Epithelial cell of proximal tubule (primary cell): ENCODE data around the gene COL8A1. TPM values are rescaled to one million over a fixed set of nuclear protein-coding genes. Genes with fewer than 3 reads are reported as not detected.

Experiments used
- DNase-seq: peaks from one replicate; pipeline ENCODE4 v3.0.0-alpha.2; 2011; ENCODE audit warnings: low read depth
- H3K4me3 ChIP-seq: 2 replicates; pipeline ENCODE4 v1.5.1; 2011; ENCODE audit warnings: low read depth, mild to moderate bottlenecking, low read length
- total RNA-seq: library from RNA; depleted of rRNA; stranded (reverse); fragments of >200 nt; gene quantifications from 2 replicates; pipeline ENCODE4 v1.2.3, GENCODE V29; 2015
- TF ChIP-seq, protein P1 (sequence below): conservative IDR thresholded peaks from 2 replicates; pipeline ENCODE4 v1.5.1; 2012; ENCODE audit warnings: low read depth, mild to moderate bottlenecking, low read length

Gene COL8A1
- total RNA-seq, 1 donor from 2014 or later, result 60.5 TPM

DNA sequence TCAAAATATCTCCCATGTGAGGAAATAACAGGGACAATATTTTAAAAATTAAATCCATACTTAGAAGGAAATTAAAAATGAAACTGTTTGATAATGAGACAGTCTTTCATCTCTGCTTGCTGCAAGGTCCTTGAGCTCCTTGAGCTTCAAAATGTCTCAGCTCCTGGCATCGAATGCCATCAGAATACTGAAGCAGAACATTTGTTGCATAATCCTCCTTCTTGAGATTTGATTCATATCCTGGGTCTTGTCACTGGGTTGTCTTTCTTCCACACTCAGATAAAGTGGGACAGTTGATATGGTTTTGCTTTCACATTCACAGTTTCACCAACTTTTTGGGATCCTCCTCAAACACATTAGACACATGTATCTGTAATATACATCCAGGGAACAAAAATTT is 27.8 kb downstream of the COL8A1 start:
- DNase-seq, result no peak
- H3K4me3 ChIP-seq, result no peak overlapping the region
- TF ChIP-seq, protein P1, sequence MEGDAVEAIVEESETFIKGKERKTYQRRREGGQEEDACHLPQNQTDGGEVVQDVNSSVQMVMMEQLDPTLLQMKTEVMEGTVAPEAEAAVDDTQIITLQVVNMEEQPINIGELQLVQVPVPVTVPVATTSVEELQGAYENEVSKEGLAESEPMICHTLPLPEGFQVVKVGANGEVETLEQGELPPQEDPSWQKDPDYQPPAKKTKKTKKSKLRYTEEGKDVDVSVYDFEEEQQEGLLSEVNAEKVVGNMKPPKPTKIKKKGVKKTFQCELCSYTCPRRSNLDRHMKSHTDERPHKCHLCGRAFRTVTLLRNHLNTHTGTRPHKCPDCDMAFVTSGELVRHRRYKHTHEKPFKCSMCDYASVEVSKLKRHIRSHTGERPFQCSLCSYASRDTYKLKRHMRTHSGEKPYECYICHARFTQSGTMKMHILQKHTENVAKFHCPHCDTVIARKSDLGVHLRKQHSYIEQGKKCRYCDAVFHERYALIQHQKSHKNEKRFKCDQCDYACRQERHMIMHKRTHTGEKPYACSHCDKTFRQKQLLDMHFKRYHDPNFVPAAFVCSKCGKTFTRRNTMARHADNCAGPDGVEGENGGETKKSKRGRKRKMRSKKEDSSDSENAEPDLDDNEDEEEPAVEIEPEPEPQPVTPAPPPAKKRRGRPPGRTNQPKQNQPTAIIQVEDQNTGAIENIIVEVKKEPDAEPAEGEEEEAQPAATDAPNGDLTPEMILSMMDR, result no peak

DNA sequence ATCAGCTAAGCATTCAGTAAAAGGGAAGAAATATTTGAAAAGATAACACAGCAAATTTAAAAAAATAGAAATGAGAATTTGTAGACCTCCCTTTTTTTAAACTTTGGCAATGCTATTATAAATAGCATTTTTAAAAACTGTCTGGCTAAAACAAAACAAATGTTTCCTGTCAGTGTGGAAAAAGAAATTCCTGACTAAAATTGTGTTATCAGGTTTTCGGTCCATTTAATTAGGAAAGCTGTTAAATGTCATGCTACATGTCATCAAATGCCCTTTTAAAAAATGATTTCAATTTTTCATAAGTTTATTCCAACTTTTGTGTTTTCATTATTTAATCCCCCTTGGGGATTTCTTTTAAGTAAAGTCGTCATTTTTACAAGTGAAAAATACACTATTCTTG is 29.6 kb downstream of the COL8A1 start:
- no peak overlapping the region for H3K4me3 ChIP-seq
- DNase-seq, result no peak
- TF ChIP-seq, protein P1, result no peak

DNA sequence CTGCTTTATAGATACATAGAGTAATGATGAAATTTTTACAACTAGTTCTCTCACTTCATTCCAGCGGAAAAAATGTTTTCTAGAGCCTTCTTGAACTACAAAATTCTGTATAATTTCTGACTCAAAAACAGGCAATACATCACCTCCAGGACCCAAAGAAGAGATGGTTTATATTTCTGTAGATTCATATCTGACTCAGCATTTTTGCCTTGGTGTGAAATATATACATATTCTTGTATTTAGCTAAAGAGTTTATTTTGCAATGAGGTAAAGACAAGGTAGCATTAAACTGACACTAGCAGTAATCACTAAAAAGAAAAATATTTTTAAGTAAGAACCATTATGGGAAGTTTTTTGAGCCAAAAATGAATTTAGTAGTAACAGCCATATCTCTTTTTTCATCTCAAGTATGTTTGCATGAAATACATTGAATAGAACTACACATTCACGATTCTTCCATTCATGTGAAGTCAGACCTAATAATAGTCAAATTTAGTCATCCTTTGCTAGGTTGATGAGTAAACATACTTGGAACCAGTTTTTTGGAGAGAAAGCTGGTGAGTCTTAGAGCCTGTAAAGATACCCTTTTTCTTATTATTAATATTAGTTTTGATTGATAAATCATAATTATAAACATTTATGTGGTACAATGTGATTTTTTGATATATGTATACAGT is 31.6 kb downstream of the COL8A1 start:
- no peak for DNase-seq
- TF ChIP-seq, protein P1, result no peak
- no peak overlapping the region for H3K4me3 ChIP-seq

DNA sequence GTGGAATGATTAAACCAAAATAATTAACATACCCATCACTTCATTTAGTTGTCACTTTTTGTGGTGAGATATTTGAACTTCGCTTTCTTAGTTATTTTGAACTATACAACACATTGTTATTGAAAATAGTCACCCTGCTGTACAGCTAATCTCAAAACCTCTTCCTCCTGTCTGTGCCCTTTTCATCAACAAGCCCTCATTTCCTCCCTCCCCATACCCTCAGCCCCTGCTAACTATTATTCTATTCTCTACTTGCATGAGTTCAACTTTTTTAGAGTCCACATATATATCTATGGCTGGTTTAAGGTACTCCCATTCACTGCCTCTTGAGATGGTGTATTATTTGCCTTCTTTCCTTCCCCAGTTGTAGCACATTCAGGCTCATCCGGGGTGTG is 32.2 kb downstream of the COL8A1 start:
- TF ChIP-seq, protein P1, result no peak
- DNase-seq, result no peak

DNA sequence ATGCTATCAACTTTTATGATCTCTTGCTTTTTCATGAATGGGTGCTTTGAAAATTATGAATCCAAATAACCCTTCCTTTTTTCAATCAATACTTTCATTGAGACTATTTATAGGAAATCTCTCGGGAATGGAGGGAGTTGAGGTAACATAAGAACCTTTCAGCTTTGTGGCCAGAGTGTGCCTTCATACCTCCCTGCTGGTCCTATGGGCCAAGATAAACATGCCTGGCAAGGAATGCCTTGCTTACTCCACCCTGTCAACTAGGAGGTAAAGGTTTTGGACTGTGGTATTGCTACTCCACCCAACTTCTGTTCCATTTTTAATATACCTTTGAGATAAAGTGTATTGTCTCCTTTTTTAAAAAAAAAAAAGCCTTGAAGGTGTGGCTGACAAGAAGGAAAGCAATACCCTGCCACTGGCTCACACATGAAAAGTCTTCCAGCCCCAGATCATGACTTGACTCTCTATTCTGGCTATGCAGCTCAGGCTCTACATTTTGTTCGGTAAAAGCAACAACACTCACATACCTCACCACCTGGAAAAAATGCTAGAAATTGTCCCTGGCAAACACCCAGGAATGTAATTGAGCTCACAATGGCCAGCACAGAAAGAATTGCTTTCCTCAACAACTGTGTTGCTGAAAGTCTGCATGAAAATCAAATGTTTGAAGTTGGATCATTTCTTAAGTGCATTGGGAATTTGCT is 35.8 kb downstream of the COL8A1 start:
- no peak for DNase-seq
- H3K4me3 ChIP-seq, result no peak overlapping the region
- TF ChIP-seq, protein P1, result no peak

More for the DNA sequence above, 32.2 kb downstream of the COL8A1 start:
- H3K4me3 ChIP-seq, result no peak overlapping the region

DNA sequence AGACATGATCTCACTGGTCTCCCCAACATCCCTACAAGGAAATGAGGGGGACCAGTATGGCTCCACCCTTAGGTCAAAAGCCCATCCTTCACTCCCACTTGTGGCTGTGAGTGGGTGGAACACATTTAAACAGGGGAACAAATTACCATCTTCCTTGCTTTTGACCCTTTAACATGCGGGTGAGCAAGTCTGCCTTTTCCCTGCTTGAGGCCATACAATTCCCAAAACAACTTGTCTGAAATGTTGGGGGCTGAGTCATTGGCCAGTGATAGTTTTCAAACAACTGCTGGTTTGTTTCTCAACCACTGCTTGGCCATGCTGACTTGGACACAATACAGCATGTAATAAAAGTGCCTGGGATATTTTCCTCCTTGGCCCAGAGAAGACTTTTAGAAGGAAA is 39.6 kb downstream of the COL8A1 start:
- no peak for DNase-seq
- H3K4me3 ChIP-seq, result no peak overlapping the region
- TF ChIP-seq, protein P1, result no peak
